ENCODE measurements around the gene CABP2. TPM values are rescaled to one million over a fixed set of nuclear protein-coding genes. Genes with fewer than 3 reads are reported as not detected.

The CABP2 gene
- total RNA-seq, 1 donor from 2014 or later, result not detected

DNA sequence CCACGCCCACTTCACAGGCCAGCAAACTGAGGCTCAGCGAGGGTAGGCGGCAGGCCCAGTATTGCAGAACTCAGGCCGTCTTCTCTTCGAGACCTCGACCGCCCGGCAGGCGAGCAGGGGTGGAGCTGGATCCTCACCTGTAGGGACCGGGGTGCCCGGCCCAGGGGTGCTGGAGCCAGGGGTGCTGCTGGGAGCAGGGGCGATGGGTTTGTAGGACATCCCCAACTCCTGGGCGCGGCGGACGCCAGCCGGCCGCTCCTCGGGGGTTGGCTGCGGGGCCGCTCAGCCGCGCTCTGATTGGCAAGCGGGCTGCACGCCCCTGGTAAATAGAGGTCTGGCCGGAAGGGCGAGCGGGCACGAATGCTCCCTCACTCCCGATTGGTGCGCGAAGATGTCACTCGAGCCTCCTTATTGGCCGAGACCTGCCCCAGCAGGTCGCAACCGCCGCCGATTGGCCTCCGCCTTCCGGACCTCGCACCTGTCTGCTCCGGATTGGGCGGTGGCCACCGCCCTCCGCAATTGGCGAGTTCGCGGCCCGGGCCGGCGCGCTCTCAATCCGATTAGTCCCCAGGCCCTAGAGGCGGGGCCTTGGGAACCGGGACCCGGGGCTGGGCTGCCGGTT, 15.3 kb downstream of the CABP2 start, which contains the start of gene CDK2AP2:
TSS of gene CDK2AP2 (minus strand) at position 299 of the 622 bp plus-strand sequence. CDS start at position 219, 80 bp downstream.
- TF ChIP-seq POLR2AphosphoS5 (IDR thresholded peaks at IDR 0.05; ENCODE audit: insufficient read depth in 1 of 2, low read depth in 1 of 2) (peak; percentile 55 to 94), POLR2A (IDR thresholded peaks at IDR 0.05) (peak in 1 of 2 donors; percentile 77)
- TF ChIP-seq, protein P1, sequence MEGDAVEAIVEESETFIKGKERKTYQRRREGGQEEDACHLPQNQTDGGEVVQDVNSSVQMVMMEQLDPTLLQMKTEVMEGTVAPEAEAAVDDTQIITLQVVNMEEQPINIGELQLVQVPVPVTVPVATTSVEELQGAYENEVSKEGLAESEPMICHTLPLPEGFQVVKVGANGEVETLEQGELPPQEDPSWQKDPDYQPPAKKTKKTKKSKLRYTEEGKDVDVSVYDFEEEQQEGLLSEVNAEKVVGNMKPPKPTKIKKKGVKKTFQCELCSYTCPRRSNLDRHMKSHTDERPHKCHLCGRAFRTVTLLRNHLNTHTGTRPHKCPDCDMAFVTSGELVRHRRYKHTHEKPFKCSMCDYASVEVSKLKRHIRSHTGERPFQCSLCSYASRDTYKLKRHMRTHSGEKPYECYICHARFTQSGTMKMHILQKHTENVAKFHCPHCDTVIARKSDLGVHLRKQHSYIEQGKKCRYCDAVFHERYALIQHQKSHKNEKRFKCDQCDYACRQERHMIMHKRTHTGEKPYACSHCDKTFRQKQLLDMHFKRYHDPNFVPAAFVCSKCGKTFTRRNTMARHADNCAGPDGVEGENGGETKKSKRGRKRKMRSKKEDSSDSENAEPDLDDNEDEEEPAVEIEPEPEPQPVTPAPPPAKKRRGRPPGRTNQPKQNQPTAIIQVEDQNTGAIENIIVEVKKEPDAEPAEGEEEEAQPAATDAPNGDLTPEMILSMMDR (IDR thresholded peaks at IDR 0.05), result no peak
- peak in 1 of 2 donors; percentile 99 for DNase-seq (ENCODE audit: extremely low spot score in 2 of 2)
- peaks cover 38% of the 10 kb centered on the region for H3K4me1 ChIP-seq

GRCh38 chr11:67507242-67507863, 15.9 kb downstream of the CABP2 start:
- Histone ChIP-seq H3K4me1 (peaks cover 38% of the 10 kb centered on the region), H3K9me3 (no peaks in the 10 kb centered on the region), H3K4me3 (peak overlapping the region; percentile 65 to 89), H3K36me3 (no peaks in the 10 kb centered on the region), H3K27ac (peak overlapping the region; percentile 94), H3K27me3 (no peaks in the 10 kb centered on the region)
- intact Hi-C loops (cut with DNase I), result loop anchor here (5.0 to 10.0 kb wide), 2 partner anchors 80 to 153 kb away; partner anchors contain the start of gene POLD4
- DNase-seq (ENCODE audit: extremely low spot score in 2 of 2), result no peak
- TF ChIP-seq POLR2A (IDR thresholded peaks at IDR 0.05), result no peak
- TF ChIP-seq, protein P1 (IDR thresholded peaks at IDR 0.05), result no peak
- TF ChIP-seq POLR2AphosphoS5 (IDR thresholded peaks at IDR 0.05; ENCODE audit: insufficient read depth in 1 of 2, low read depth in 1 of 2), result no peak

More for the DNA sequence above, 15.3 kb downstream of the CABP2 start, which contains the start of gene CDK2AP2:
- intact Hi-C loops (cut with DNase I), result loop anchor here (1.0 to 10.0 kb wide), 3 partner anchors 79 to 153 kb away; partner anchors contain the start of genes POLD4 and RAD9A
- H3K4me3 ChIP-seq, result peak within 1 kb of the TSS; percentile 65 to 89
- H3K9me3 ChIP-seq, result no peaks in the 10 kb centered on the region
- H3K27ac ChIP-seq, result peak within 1 kb of the TSS; percentile 94
- H3K36me3 ChIP-seq, result no peaks in the 10 kb centered on the region
- no peaks in the 10 kb centered on the region for H3K27me3 ChIP-seq

- peak overlapping the region in 1 of 2 donors; percentile 72 for H3K4me3 ChIP-seq
- no peaks in the 10 kb centered on the region for H3K9me3 ChIP-seq
- peaks cover 38% of the 10 kb centered on the region for H3K4me1 ChIP-seq
- H3K27ac ChIP-seq, result peak overlapping the region; percentile 94
- H3K36me3 ChIP-seq, result peaks cover 0 to 6% of the 10 kb centered on the region in 2 donors
- H3K27me3 ChIP-seq, result no peaks in the 10 kb centered on the region
- no peak for DNase-seq (ENCODE audit: extremely low spot score in 2 of 2)
- TF ChIP-seq POLR2A (IDR thresholded peaks at IDR 0.05), result no peak
- TF ChIP-seq POLR2AphosphoS5 (IDR thresholded peaks at IDR 0.05; ENCODE audit: insufficient read depth in 1 of 2, low read depth in 1 of 2), result no peak
- TF ChIP-seq, protein P1 (IDR thresholded peaks at IDR 0.05), result no peak
- intact Hi-C loops (cut with DNase I), result loop anchor here (5.0 to 10.0 kb wide), 2 partner anchors 81 to 152 kb away; partner anchors contain the start of gene POLD4
These were observed 16.7 kb downstream of the CABP2 start for GRCh38 chr11:67506426-67507051.

DNA sequence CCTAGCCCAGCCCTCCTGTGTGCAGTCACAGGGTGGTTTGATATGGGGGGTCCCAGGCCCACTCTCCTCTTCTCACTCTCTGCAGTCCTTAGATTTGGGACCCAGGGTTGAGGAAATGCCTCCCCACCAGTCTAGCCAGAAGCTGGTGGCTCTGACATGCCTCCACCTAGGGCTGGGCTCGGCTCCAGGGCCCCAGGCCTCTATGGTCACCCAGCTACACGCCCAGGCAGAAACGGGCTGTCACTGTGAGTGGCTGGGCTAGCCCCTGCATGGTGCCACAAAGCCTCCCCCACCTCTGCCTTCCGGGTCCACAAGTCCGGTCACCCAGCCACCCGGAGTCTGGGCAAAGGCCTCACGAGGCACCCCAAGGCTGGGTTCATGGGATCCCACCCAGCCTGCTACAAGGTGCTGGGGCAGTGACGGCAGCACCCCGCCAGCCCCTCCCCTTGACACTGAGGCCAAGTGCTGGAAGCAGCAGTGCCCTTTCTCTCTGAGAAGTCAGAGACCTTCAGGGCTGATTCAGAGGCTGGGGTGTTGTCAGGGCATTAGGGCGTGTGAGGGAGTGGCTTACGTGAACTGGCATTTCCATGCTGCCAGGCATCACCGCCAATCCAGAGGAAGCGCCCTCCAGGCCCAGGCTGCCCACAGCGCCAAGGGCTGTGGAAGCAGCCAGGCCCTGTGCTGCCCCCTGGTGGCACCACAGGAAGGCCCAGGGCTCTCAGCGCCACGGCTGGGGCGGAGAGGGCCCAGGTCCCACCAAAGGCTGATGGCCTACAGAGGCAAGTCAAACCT, 17.4 kb downstream of the CABP2 start:
- peak overlapping the region; percentile 57 to 72 for H3K4me3 ChIP-seq
- peak overlapping the region; percentile 94 for H3K27ac ChIP-seq
- H3K4me1 ChIP-seq, result peaks cover 38% of the 10 kb centered on the region
- TF ChIP-seq POLR2AphosphoS5 (IDR thresholded peaks at IDR 0.05; ENCODE audit: insufficient read depth in 1 of 2, low read depth in 1 of 2), result peak; percentile 85 to 88
- TF ChIP-seq POLR2A (IDR thresholded peaks at IDR 0.05), result no peak
- TF ChIP-seq, protein P1 (IDR thresholded peaks at IDR 0.05), result peak; percentile 91 to 96 (median 92)
- H3K27me3 ChIP-seq, result no peaks in the 10 kb centered on the region
- DNase-seq (ENCODE audit: extremely low spot score in 2 of 2), result peak in 1 of 2 donors; percentile 96
- H3K36me3 ChIP-seq, result peaks cover 0 to 7% of the 10 kb centered on the region in 2 donors
- intact Hi-C loops (cut with DNase I), result loop anchor here (1.0 to 10.0 kb wide), 3 partner anchors 58 to 151 kb away; partner anchors contain the start of gene POLD4
- H3K9me3 ChIP-seq, result no peaks in the 10 kb centered on the region
